Dermis microvascular lymphatic vessel endothelial cell (primary cell): ENCODE data around the gene SYNDIG1. TPM values are rescaled to one million over a fixed set of nuclear protein-coding genes. Genes with fewer than 3 reads are reported as not detected.

Experiments used
- DNase-seq, 2 donors: peaks; one replicate each; pipeline versions ENCODE4 v3.0.0 to v3.0.0-alpha.2; 2010; ENCODE audit warnings: low read depth in 2 of 2
- total RNA-seq: library from RNA; depleted of rRNA; stranded (reverse); fragments of >200 nt; gene quantifications from 2 replicates; pipeline ENCODE4 v1.2.1, GENCODE V29; 2014

Gene SYNDIG1
- total RNA-seq, 1 donor from 2014 or later: not detected

DNA sequence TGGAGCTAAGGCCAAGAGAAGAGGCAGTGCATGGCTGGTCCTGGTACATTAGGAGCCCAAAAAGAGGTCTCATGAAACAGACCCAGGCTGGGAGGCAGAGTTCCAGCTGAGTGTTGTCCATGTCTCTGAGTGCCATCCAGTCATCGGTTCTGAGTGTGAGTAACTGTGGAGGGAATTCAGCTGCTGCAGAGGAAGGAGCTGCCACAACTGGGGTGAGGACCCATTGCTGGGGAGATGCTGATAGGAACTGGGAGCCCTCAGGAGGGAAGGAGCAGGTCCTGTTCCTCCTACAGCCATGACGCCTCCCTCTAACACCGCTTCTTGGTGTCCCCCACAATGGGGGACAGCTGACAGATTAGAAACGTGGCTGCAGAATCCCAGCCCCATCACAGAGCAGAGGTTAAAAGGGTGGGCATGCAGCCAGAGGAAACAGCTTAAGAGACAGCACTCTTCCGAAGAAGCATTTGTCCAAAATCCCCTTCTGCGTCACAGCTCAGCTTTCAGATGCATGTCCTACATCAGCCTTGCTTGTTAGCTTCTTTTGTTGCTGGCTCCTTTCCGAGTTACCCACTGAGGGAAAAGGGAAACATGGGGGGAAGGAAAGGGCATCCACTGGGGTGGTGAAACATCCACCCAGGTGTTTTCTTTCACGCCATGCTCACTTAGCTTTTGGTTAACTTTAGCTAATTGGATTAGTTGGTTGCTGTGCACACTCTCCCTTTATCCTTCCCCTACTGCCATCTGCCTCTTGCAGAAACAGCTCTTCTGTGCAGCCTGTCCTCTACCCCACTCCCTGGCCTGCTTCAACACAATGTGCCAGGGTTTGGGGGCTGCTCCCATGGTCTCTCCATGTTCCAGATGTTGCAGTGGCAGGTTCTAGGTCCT, 239.2 kb downstream of the SYNDIG1 start:
- no peak for DNase-seq
